GM23248 (cell line): ENCODE data around the gene USP34. TPM values are rescaled to one million over a fixed set of nuclear protein-coding genes. Genes with fewer than 3 reads are reported as not detected.
A peak's percentile ranks its signal among the peaks of the same experiment; 100 is the strongest.

Experiments used
- DNase-seq: peaks from one replicate; pipeline ENCODE4 v3.0.0-alpha.2; 2015
- H2AFZ ChIP-seq: fragments of 200-600 bp; sonication (generic); 2 replicates; pipeline ENCODE4 v1.6.1; 2016; ENCODE audit warnings: antibody characterized with exemption
- H3F3A ChIP-seq: fragments of 200-600 bp; sonication (generic); 2 replicates; pipeline ENCODE4 v1.6.1; 2016; ENCODE audit warnings: mild to moderate bottlenecking, antibody characterized with exemption, mixed run types; ENCODE audit not compliant: insufficient read depth
- H3K27ac ChIP-seq: fragments of 200-600 bp; sonication (generic); 2 replicates; pipeline ENCODE4 v1.5.1; 2016; ENCODE audit warnings: mild to moderate bottlenecking
- H3K27me3 ChIP-seq: fragments of 200-600 bp; sonication (generic); replicated peaks from 2 replicates; pipeline ENCODE4 v1.6.1; 2016; ENCODE audit warnings: mild to moderate bottlenecking; ENCODE audit not compliant: insufficient read depth
- H3K36me3 ChIP-seq: fragments of 200-600 bp; sonication (generic); 2 replicates; pipeline ENCODE4 v1.6.1; 2016; ENCODE audit warnings: low read depth, mild to moderate bottlenecking
- H3K4me1 ChIP-seq: fragments of 200-600 bp; sonication (generic); 2 replicates; pipeline ENCODE4 v1.6.1; 2016; ENCODE audit warnings: mild to moderate bottlenecking; ENCODE audit not compliant: insufficient read depth
- H3K4me2 ChIP-seq: fragments of 200-600 bp; sonication (generic); one replicate; pipeline ENCODE4 v1.6.1; 2016; ENCODE audit warnings: mild to moderate bottlenecking; ENCODE audit not compliant: unreplicated experiment
- H3K4me3 ChIP-seq: fragments of 200-600 bp; sonication (generic); 2 replicates; pipeline ENCODE4 v1.5.1; 2016; ENCODE audit warnings: mild to moderate bottlenecking
- H3K79me2 ChIP-seq: fragments of 200-600 bp; sonication (generic); 2 replicates; pipeline ENCODE4 v1.6.1; 2016; ENCODE audit warnings: mild to moderate bottlenecking; ENCODE audit not compliant: insufficient read depth
- H3K9ac ChIP-seq: fragments of 200-600 bp; sonication (generic); 2 replicates; pipeline ENCODE4 v1.6.1; 2016; ENCODE audit warnings: mild to moderate bottlenecking
- H3K9me2 ChIP-seq: fragments of 200-600 bp; sonication (generic); 2 replicates; pipeline ENCODE4 v1.6.1; 2016; ENCODE audit warnings: mixed run types, mild to moderate bottlenecking, moderate library complexity; ENCODE audit not compliant: insufficient read depth
- H3K9me3 ChIP-seq: fragments of 200-600 bp; sonication (generic); one replicate; pipeline ENCODE4 v1.6.1; 2017; ENCODE audit warnings: low read depth
- H4K20me1 ChIP-seq: fragments of 200-600 bp; sonication (generic); 2 replicates; pipeline ENCODE4 v1.6.0; 2016; ENCODE audit not compliant: insufficient read depth
- EZH2 ChIP-seq: fragments of 200-600 bp; sonication (generic); IDR thresholded peaks from 2 replicates; pipeline ENCODE4 v1.6.1; 2018; ENCODE audit warnings: antibody characterized with exemption, mild to moderate bottlenecking; ENCODE audit not compliant: insufficient read depth, poor library complexity, severe bottlenecking
- EZH2phosphoT487 ChIP-seq: fragments of 200-600 bp; sonication (generic); IDR thresholded peaks from 2 replicates; pipeline ENCODE4 v1.6.1; 2018; ENCODE audit warnings: antibody characterized with exemption, moderate library complexity, mild to moderate bottlenecking, low read depth; ENCODE audit not compliant: insufficient read depth
- WGBS, 2 experiments: methylation state at CpG; one replicate each; pipeline ENCODE4 v1.1.6; 2015 to 2017; ENCODE audit warnings: low lambda C conversion rate in 2 of 2, low coverage in 1 of 2; ENCODE audit errors: missing lambda C conversion rate in 2 of 2; 5-methylcytosine and 5-hydroxymethylcytosine counted together
- in situ Hi-C: fragments of 300-500 bp; cut with MboI; formaldehyde crosslinking; loops from 2 replicates; pipeline ENCODE4 v1.15.0; 2020
- polyA plus RNA-seq: library from polyadenylated mRNA; unstranded; fragments of >200 nt; fragmentation: Nextera tagmentation; extraction: Ambion mirVana; gene quantifications from 2 replicates; pipeline ENCODE4 v1.2.1, GENCODE V29; 2016
- total RNA-seq: library from RNA; depleted of rRNA; stranded (reverse); fragments of >200 nt; shearing (Covaris generic); gene quantifications from 2 replicates; pipeline ENCODE4 v1.2.3, GENCODE V29; 2014

USP34 gene
- total and polyA plus RNA-seq, 2 experiments from 2014 or later, result 34.5 to 77.6 TPM

- DNase-seq, result no peak
Measured at GRCh38 chr2:61281321-61281720, 189.6 kb downstream of the USP34 start.

DNA sequence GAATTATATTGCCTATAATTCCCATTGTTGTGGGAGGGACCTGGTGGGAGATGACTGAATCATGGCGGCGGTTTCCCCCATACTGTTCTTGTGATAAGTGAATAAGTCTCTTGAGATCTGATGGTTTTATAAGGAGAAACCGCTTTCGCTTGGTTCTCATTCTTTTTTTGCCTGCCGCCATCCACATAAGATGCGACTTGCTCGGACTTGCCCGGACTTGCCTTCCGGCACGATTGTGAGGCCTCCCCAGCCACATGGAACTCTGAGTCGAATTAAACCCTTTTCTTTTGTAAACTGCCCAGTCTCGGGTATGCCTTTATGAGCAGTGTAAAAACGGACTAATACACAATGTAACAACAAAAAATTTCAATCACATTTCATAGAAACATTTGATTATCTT is 193.1 kb downstream of the USP34 start:
- DNase-seq, result no peak
- in situ Hi-C loops, result no loop called here
- H2AFZ ChIP-seq, result no peak overlapping the region
- 96 to 99% methylated on average over 13 of the region's 13 CpGs for WGBS, 2 experiments
- H3F3A ChIP-seq, result peaks cover 10% of the 10 kb centered on the region
- H3K4me3 ChIP-seq, result no peak overlapping the region
- no peaks in the 10 kb centered on the region for H4K20me1 ChIP-seq
- H3K4me1 ChIP-seq, result peaks cover 10% of the 10 kb centered on the region
- H3K36me3 ChIP-seq, result peaks cover 43% of the 10 kb centered on the region
- H3K27me3 ChIP-seq, result no peaks in the 10 kb centered on the region
- H3K79me2 ChIP-seq, result peaks cover under 1% of the 10 kb centered on the region; the same call in 1 of the 2 replicates
- no peak overlapping the region for H3K27ac ChIP-seq
- H3K9me3 ChIP-seq, result no peaks in the 10 kb centered on the region
- no peaks in the 10 kb centered on the region for H3K9me2 ChIP-seq
- no peak overlapping the region for H3K4me2 ChIP-seq
- TF ChIP-seq EZH2, result no peak
- no peak for TF ChIP-seq EZH2phosphoT487
- H3K9ac ChIP-seq, result no peak overlapping the region

More at GRCh38 chr2:61281321-61281720, 189.6 kb downstream of the USP34 start:
- TF ChIP-seq EZH2, result no peak
- TF ChIP-seq EZH2phosphoT487, result no peak
- Histone ChIP-seq H2AFZ (no peak overlapping the region), H3K9me2 (no peaks in the 10 kb centered on the region), H3K79me2 (peaks cover 10% of the 10 kb centered on the region; the same call in 1 of the 2 replicates), H3K36me3 (peaks cover 58% of the 10 kb centered on the region), H3K27me3 (no peaks in the 10 kb centered on the region), H3K9ac (no peak overlapping the region), H3K4me1 (no peaks in the 10 kb centered on the region), H4K20me1 (no peaks in the 10 kb centered on the region), H3K4me3 (no peak overlapping the region), H3F3A (no peaks in the 10 kb centered on the region), H3K27ac (no peak overlapping the region), H3K9me3 (no peaks in the 10 kb centered on the region), H3K4me2 (no peak overlapping the region)
- in situ Hi-C loops, result no loop called here
- 97 to 98% methylated on average over 3 of the region's 3 CpGs for WGBS, 2 experiments

GRCh38 chr2:61275575-61276184 is 195.2 kb downstream of the USP34 start:
- peaks cover 33% of the 10 kb centered on the region for H3K36me3 ChIP-seq
- peaks cover 15% of the 10 kb centered on the region for H3F3A ChIP-seq

DNA sequence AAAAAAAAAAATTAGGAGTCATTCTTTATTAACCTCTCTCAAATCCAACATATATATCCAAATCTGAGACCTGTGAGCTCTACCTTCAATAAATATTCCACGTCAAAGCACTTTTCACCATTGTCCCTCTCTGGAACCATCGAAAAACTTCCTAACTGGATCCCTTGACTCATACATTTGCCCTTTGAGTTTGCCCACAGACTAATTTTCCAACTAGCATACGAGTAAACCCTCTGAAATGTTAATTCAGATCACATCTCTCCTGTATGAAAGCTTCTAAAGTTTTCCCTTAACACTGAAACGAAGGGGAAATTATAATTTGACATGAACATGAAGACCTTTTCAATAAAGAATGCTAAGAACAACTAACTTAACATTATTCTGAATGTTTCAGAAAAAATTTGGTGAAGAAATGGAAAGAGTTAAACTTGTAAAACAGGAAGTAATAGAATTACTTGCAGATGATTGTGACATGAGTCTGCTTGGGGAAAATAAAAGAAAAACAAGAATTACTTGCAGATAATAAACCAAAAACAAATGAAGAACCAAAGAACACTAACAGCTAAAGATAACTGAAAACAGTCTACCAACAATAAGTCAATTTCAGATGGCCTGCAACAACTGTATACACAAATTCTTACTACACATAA is 198.3 kb downstream of the USP34 start:
- H3K79me2 ChIP-seq, result 0 out of 2 replicates have a peak, but pooled peaks cover 4% of the 10 kb centered on the region
- H3K27ac ChIP-seq, result peak overlapping the region; percentile 54
- no peaks in the 10 kb centered on the region for H3K9me3 ChIP-seq
- peak overlapping the region; percentile 19; the same call in 1 of the 2 replicates for H3K9ac ChIP-seq
- no peaks in the 10 kb centered on the region for H3K27me3 ChIP-seq
- no peak overlapping the region for H2AFZ ChIP-seq
- peak overlapping the region; percentile 69 for H3K4me2 ChIP-seq
- DNase-seq, result peak; percentile 69
- 21 to 28% methylated on average over 4 of the region's 4 CpGs for WGBS, 2 experiments
- peaks cover 12% of the 10 kb centered on the region; the same call in 1 of the 2 replicates for H3K36me3 ChIP-seq
- H4K20me1 ChIP-seq, result no peaks in the 10 kb centered on the region
- H3K4me3 ChIP-seq, result peak overlapping the region; percentile 30
- peaks cover 15% of the 10 kb centered on the region for H3F3A ChIP-seq
- H3K9me2 ChIP-seq, result no peaks in the 10 kb centered on the region
- H3K4me1 ChIP-seq, result peaks cover 19% of the 10 kb centered on the region
- in situ Hi-C loops, result no loop called here
- TF ChIP-seq EZH2phosphoT487 (no peak), EZH2 (no peak)

More at GRCh38 chr2:61275575-61276184, 195.2 kb downstream of the USP34 start:
- H3K9me2 ChIP-seq, result no peaks in the 10 kb centered on the region
- H3K4me2 ChIP-seq, result no peak overlapping the region
- H3K79me2 ChIP-seq, result no peaks in the 10 kb centered on the region; the same call in 1 of the 2 replicates
- no peak overlapping the region for H2AFZ ChIP-seq
- no peak for DNase-seq
- in situ Hi-C loops, result no loop called here
- H3K9me3 ChIP-seq, result no peaks in the 10 kb centered on the region
- TF ChIP-seq EZH2phosphoT487, result no peak
- TF ChIP-seq EZH2, result no peak
- no peak overlapping the region for H3K27ac ChIP-seq
- no peak overlapping the region for H3K9ac ChIP-seq
- no peak overlapping the region for H3K4me3 ChIP-seq
- H3K27me3 ChIP-seq, result no peaks in the 10 kb centered on the region
- H3K4me1 ChIP-seq, result peaks cover 19% of the 10 kb centered on the region
- WGBS, 2 experiments, result 94 to 97% methylated on average over 1 of the region's 1 CpG
- no peaks in the 10 kb centered on the region for H4K20me1 ChIP-seq
